Stomach (tissue), 9 donors: Measurements from ENCODE around the gene CD44. TPM values are rescaled to one million over a fixed set of nuclear protein-coding genes. Genes with fewer than 3 reads are reported as not detected.

ENCODE experiments used
- DNase-seq, 2 donors: peaks; one replicate each; pipeline versions ENCODE4 v3.0.0 to v3.0.0-alpha.2; 2013 to 2019
- H3K27ac ChIP-seq, 5 donors: fragments of 200-600 bp in 4 of 5; sonication (generic) in 4 of 5; one replicate each; pipeline ENCODE4 v1.5.1; 2013 to 2019; ENCODE audit warnings: mild to moderate bottlenecking in 1 of 5, moderate library complexity in 1 of 5
- H3K27me3 ChIP-seq, 3 donors: fragments of 200-600 bp; sonication (generic); one replicate each; pipeline ENCODE4 v1.5.1; 2017 to 2019; ENCODE audit warnings: mixed run types in 1 of 3
- H3K36me3 ChIP-seq, 4 donors: fragments of 200-600 bp; sonication (generic); 1 replicate in 3 of 4; 2 replicates in 1 of 4; pipeline ENCODE4 v1.5.1; 2016 to 2019
- H3K4me1 ChIP-seq, 4 donors: fragments of 200-600 bp; sonication (generic); one replicate each; pipeline ENCODE4 v1.5.1; 2016 to 2019
- H3K4me3 ChIP-seq, 4 donors: fragments of 200-600 bp; sonication (generic) in 3 of 4; one replicate each; pipeline ENCODE4 v1.5.1; 2016 to 2019; ENCODE audit warnings: mild to moderate bottlenecking in 1 of 4
- H3K9me3 ChIP-seq, 4 donors: fragments of 200-600 bp; sonication (generic); one replicate each; pipeline ENCODE4 v1.5.1; 2016 to 2019
- CTCF ChIP-seq, 7 experiments: fragments of 450-650 bp in 4 of 7; fragments of 200-600 bp in 3 of 7; sonication (generic) in 3 of 7; IDR thresholded peaks; one replicate each; pipeline ENCODE4 v1.5.1; 2016 to 2019; ENCODE audit warnings: antibody characterized with exemption in 7 of 7, control low read depth in 2 of 7, mild to moderate bottlenecking in 1 of 7
- EP300 ChIP-seq: sonication (generic); formaldehyde crosslinking; IDR thresholded peaks from one replicate; pipeline ENCODE4 v1.6.1; 2017; ENCODE audit warnings: antibody characterized with exemption
- POLR2A ChIP-seq, 4 donors: fragments of 450-650 bp; IDR thresholded peaks; one replicate each; pipeline ENCODE4 v1.6.1; 2016; ENCODE audit warnings: antibody characterized with exemption in 4 of 4, control low read depth in 2 of 4, mild to moderate bottlenecking in 1 of 4, moderate library complexity in 1 of 4
- POLR2AphosphoS5 ChIP-seq, 3 donors: sonication (generic); formaldehyde crosslinking; IDR thresholded peaks; one replicate each; pipeline ENCODE4 v1.6.1; 2016; ENCODE audit warnings: antibody characterized with exemption in 3 of 3
- WGBS, 5 donors: extraction: QIAGEN DNeasy Blood & Tissue Kit in 3 of 5; methylation state at CpG; one replicate each; pipeline versions ENCODE4 v1.1.5 to v1.1.7; 2013 to 2018; 5-methylcytosine and 5-hydroxymethylcytosine counted together
- intact Hi-C: fragments of 100-400 bp; cut with DNase I; formaldehyde crosslinking; loops from one replicate; pipeline ENCODE4 v1.15.1; 2023; ENCODE audit warnings: low total_unique reads
- polyA plus RNA-seq, 3 donors: library from polyadenylated mRNA; stranded (reverse); fragments of 200-250 nt; gene quantifications; one replicate each; pipeline ENCODE4 v1.2.3, GENCODE V29; 2013
- total RNA-seq, 5 donors: library from RNA; depleted of rRNA; stranded (reverse); fragments of >200 nt; gene quantifications; one replicate each; pipeline versions ENCODE4 v1.1.0 to v1.2.3, GENCODE V29; 2014 to 2016
- donor health status: healthy with polysubstance abuse.
- donor health status: Bipolar disorder and iron deficiency.
- donor health status: healthy.

Gene CD44
- total and polyA plus RNA-seq, 8 donors: 47.5 to 229 (median 102) TPM

- H3K36me3 ChIP-seq: no peaks in the 10 kb centered on the region
- TF ChIP-seq EP300: no peak
- TF ChIP-seq POLR2AphosphoS5 (IDR thresholded peaks at IDR 0.05): no peak
- TF ChIP-seq POLR2A (IDR thresholded peaks at IDR 0.05): no peak
- no peak for TF ChIP-seq CTCF (IDR thresholded peaks at IDR 0.05)
- no peak for DNase-seq
- peaks cover 38 to 72% (median 59%) of the 10 kb centered on the region in 4 donors for H3K4me1 ChIP-seq
- H3K9me3 ChIP-seq: no peaks in the 10 kb centered on the region
- peak overlapping the region; percentile 52 to 95 (median 91) for H3K27ac ChIP-seq
- no peaks in the 10 kb centered on the region for H3K27me3 ChIP-seq
- 24 to 39% (median 36%) methylated on average over 2 of the region's 2 CpGs for WGBS, 5 donors
- intact Hi-C loops: no loop called here
- peak overlapping the region; percentile 64 to 79 (median 71) for H3K4me3 ChIP-seq
These were observed 2.1 kb downstream of the CD44 start for GRCh38 chr11:35141071-35141470.

GRCh38 chr11:35141571-35141971 lies 2.6 kb downstream of the CD44 start:
- H3K4me1 ChIP-seq: peaks cover 38 to 77% (median 63%) of the 10 kb centered on the region in 4 donors
- no peaks in the 10 kb centered on the region for H3K27me3 ChIP-seq
- 35 to 61% (median 45%) methylated on average over 9 of the region's 9 CpGs for WGBS, 5 donors
- no peaks in the 10 kb centered on the region for H3K36me3 ChIP-seq
- DNase-seq: peak in 1 of 2 donors; percentile 60
- peak overlapping the region; percentile 52 to 95 (median 91) for H3K27ac ChIP-seq
- intact Hi-C loops: no loop called here
- no peaks in the 10 kb centered on the region for H3K9me3 ChIP-seq
- TF ChIP-seq POLR2AphosphoS5 (IDR thresholded peaks at IDR 0.05): no peak
- TF ChIP-seq EP300: no peak
- TF ChIP-seq CTCF (IDR thresholded peaks at IDR 0.05): no peak
- TF ChIP-seq POLR2A (IDR thresholded peaks at IDR 0.05): no peak
- H3K4me3 ChIP-seq: peak overlapping the region; percentile 64 to 79 (median 71)

GRCh38 chr11:35142481-35143075 lies 3.6 kb downstream of the CD44 start:
- TF ChIP-seq EP300 (no peak), POLR2AphosphoS5 (IDR thresholded peaks at IDR 0.05) (peak in 1 of 3 donors; percentile 73)
- H3K4me3 ChIP-seq: peak overlapping the region in 2 of 4 donors; percentile 75 to 79
- peak overlapping the region in 4 of 5 donors; percentile 90 to 95 (median 92) for H3K27ac ChIP-seq
- 65 to 78% (median 70%) methylated on average over 2 of the region's 2 CpGs for WGBS, 5 donors
- intact Hi-C loops: no loop called here
- DNase-seq: no peak
- H3K36me3 ChIP-seq: no peaks in the 10 kb centered on the region
- no peaks in the 10 kb centered on the region for H3K9me3 ChIP-seq
- H3K27me3 ChIP-seq: no peaks in the 10 kb centered on the region
- H3K4me1 ChIP-seq: peaks cover 44 to 87% (median 69%) of the 10 kb centered on the region in 4 donors

- DNase-seq: no peak
- intact Hi-C loops: no loop called here
- H3K4me1 ChIP-seq: peaks cover 46 to 89% (median 70%) of the 10 kb centered on the region in 4 donors
- peaks cover 0 to 5% (median 0%) of the 10 kb centered on the region in 4 donors for H3K36me3 ChIP-seq
- TF ChIP-seq CTCF (IDR thresholded peaks at IDR 0.05) (no peak), POLR2AphosphoS5 (IDR thresholded peaks at IDR 0.05) (no peak), POLR2A (IDR thresholded peaks at IDR 0.05) (no peak), EP300 (no peak)
- H3K27ac ChIP-seq: peak overlapping the region; percentile 19 to 95 (median 91)
- peak overlapping the region in 2 of 4 donors; percentile 75 to 79 for H3K4me3 ChIP-seq
- H3K9me3 ChIP-seq: no peaks in the 10 kb centered on the region
- 63 to 75% (median 73%) methylated on average over 6 to 8 of the region's 8 CpGs for WGBS, 5 donors
- H3K27me3 ChIP-seq: no peaks in the 10 kb centered on the region
These were observed 4.5 kb downstream of the CD44 start for GRCh38 chr11:35143297-35144135.
